ENCODE measurements around the gene DPPA3. TPM values are rescaled to one million over a fixed set of nuclear protein-coding genes. Genes with fewer than 3 reads are reported as not detected.

DPPA3 gene
- total RNA-seq, 1 donor, result not detected

DNA sequence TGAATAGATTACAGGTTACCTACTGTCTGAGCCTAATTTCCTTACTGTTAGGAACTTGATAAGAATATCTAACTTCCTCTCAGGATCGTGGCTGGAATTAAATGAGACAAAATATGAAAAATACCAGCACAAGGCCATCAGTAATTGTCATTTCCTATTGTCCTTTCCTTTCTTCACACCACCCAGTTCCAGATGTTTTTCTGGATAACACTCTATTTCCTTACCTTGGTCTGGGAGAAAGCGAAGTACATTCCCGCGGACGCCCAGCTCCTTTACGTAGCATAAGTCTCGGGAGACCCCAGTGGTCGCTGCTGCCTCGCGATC, 16.0 kb upstream of the DPPA3 start:
- H3K4me2 ChIP-seq (ENCODE audit: insufficient read depth, low read length), result no peak overlapping the region
- no peaks in the 10 kb centered on the region for H4K20me1 ChIP-seq (ENCODE audit: insufficient read depth, low read length)
- no peak overlapping the region for H2AFZ ChIP-seq (ENCODE audit: low read length)
- no peaks in the 10 kb centered on the region for H3K4me1 ChIP-seq (ENCODE audit: insufficient read depth, low read length)
- no peak overlapping the region for H3K27ac ChIP-seq (ENCODE audit: low read depth, low read length)
- H3K79me2 ChIP-seq (ENCODE audit: insufficient read depth, low read length), result no peaks in the 10 kb centered on the region
- DNase-seq (ENCODE audit: insufficient read length, low spot score, missing footprints), result no peak
- TF ChIP-seq, protein P1, sequence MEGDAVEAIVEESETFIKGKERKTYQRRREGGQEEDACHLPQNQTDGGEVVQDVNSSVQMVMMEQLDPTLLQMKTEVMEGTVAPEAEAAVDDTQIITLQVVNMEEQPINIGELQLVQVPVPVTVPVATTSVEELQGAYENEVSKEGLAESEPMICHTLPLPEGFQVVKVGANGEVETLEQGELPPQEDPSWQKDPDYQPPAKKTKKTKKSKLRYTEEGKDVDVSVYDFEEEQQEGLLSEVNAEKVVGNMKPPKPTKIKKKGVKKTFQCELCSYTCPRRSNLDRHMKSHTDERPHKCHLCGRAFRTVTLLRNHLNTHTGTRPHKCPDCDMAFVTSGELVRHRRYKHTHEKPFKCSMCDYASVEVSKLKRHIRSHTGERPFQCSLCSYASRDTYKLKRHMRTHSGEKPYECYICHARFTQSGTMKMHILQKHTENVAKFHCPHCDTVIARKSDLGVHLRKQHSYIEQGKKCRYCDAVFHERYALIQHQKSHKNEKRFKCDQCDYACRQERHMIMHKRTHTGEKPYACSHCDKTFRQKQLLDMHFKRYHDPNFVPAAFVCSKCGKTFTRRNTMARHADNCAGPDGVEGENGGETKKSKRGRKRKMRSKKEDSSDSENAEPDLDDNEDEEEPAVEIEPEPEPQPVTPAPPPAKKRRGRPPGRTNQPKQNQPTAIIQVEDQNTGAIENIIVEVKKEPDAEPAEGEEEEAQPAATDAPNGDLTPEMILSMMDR (IDR thresholded peaks at IDR 0.05; ENCODE audit: extremely low read depth, low read depth, low read length), result no peak
- no peaks in the 10 kb centered on the region for H3K9me3 ChIP-seq (ENCODE audit: low read depth, low read length)
- H3K27me3 ChIP-seq (ENCODE audit: insufficient read depth, low read length), result no peaks in the 10 kb centered on the region
- no peak overlapping the region for H3K4me3 ChIP-seq (ENCODE audit: insufficient read depth, low read length)
- no peaks in the 10 kb centered on the region for H3K36me3 ChIP-seq (ENCODE audit: insufficient read depth, low read length)

DNA sequence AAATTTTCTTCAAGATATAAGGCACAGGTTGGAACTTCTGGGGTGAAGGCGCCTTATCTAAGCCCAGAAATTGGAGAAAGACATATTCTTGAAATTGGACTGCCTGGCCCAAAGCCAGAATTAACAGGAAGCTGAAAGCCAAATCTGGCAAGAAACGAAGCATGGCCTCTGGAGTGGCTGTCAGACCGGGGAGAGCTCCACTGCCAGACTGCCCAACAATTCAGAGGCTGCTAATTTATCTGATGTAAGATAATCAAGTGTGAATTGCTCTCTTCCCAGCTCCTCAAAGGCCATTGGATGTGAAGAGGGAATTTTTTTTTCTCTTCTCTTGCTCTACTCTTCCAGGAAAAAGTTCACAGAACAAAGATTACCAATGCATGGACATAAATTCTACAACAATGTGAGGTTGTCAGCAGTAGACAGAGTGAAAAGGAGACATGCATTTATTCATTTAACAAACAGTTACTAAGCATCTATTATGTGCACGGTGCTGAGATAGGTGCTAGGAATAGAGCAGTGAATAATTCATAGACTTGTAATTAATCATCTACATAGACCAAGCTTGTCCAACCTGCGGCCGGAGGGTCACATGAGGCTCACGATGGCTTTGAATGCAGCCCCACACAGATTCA, 15.6 kb upstream of the DPPA3 start, which contains the start of gene GDF3:
GDF3 (minus strand) TSS at position 210 of the 632 bp plus-strand sequence; CDS start at position 163, 47 bp downstream.
- H3K4me3 ChIP-seq (ENCODE audit: insufficient read depth, low read length), result no peak within 1 kb of the TSS
- H3K4me2 ChIP-seq (ENCODE audit: insufficient read depth, low read length), result no peak within 1 kb of the TSS
- H3K27me3 ChIP-seq (ENCODE audit: insufficient read depth, low read length), result no peaks in the 10 kb centered on the region
- TF ChIP-seq, protein P1 (IDR thresholded peaks at IDR 0.05; ENCODE audit: extremely low read depth, low read depth, low read length), result no peak
- no peak within 1 kb of the TSS for H3K27ac ChIP-seq (ENCODE audit: low read depth, low read length)
- no peaks in the 10 kb centered on the region for H3K79me2 ChIP-seq (ENCODE audit: insufficient read depth, low read length)
- H3K9me3 ChIP-seq (ENCODE audit: low read depth, low read length), result no peaks in the 10 kb centered on the region
- H3K4me1 ChIP-seq (ENCODE audit: insufficient read depth, low read length), result no peaks in the 10 kb centered on the region
- DNase-seq (ENCODE audit: insufficient read length, low spot score, missing footprints), result no peak
- H4K20me1 ChIP-seq (ENCODE audit: insufficient read depth, low read length), result no peaks in the 10 kb centered on the region
- H2AFZ ChIP-seq (ENCODE audit: low read length), result no peak within 1 kb of the TSS
- H3K36me3 ChIP-seq (ENCODE audit: insufficient read depth, low read length), result no peaks in the 10 kb centered on the region

- Histone ChIP-seq H3K27ac (ENCODE audit: low read depth, low read length) (no peak overlapping the region), H3K79me2 (ENCODE audit: insufficient read depth, low read length) (no peaks in the 10 kb centered on the region), H2AFZ (ENCODE audit: low read length) (no peak overlapping the region), H3K4me2 (ENCODE audit: insufficient read depth, low read length) (no peak overlapping the region), H3K36me3 (ENCODE audit: insufficient read depth, low read length) (no peaks in the 10 kb centered on the region), H3K4me1 (ENCODE audit: insufficient read depth, low read length) (no peaks in the 10 kb centered on the region), H4K20me1 (ENCODE audit: insufficient read depth, low read length) (no peaks in the 10 kb centered on the region), H3K27me3 (ENCODE audit: insufficient read depth, low read length) (no peaks in the 10 kb centered on the region), H3K9me3 (ENCODE audit: low read depth, low read length) (no peaks in the 10 kb centered on the region), H3K4me3 (ENCODE audit: insufficient read depth, low read length) (no peak overlapping the region)
- DNase-seq (ENCODE audit: insufficient read length, low spot score, missing footprints), result no peak
- TF ChIP-seq, protein P1 (IDR thresholded peaks at IDR 0.05; ENCODE audit: extremely low read depth, low read depth, low read length), result no peak
Observed at GRCh38 chr12:7705846-7706245, 5.4 kb upstream of the DPPA3 start.

GRCh38 chr12:7709969-7710675, 1.1 kb upstream of the DPPA3 start:
- H3K9me3 ChIP-seq (ENCODE audit: low read depth, low read length), result no peaks in the 10 kb centered on the region
- H3K4me3 ChIP-seq (ENCODE audit: insufficient read depth, low read length), result no peak overlapping the region
- no peaks in the 10 kb centered on the region for H3K36me3 ChIP-seq (ENCODE audit: insufficient read depth, low read length)
- H3K27ac ChIP-seq (ENCODE audit: low read depth, low read length), result no peak overlapping the region
- H3K79me2 ChIP-seq (ENCODE audit: insufficient read depth, low read length), result no peaks in the 10 kb centered on the region
- no peak for DNase-seq (ENCODE audit: insufficient read length, low spot score, missing footprints)
- no peak overlapping the region for H2AFZ ChIP-seq (ENCODE audit: low read length)
- no peak overlapping the region for H3K4me2 ChIP-seq (ENCODE audit: insufficient read depth, low read length)
- no peaks in the 10 kb centered on the region for H3K4me1 ChIP-seq (ENCODE audit: insufficient read depth, low read length)
- no peaks in the 10 kb centered on the region for H3K27me3 ChIP-seq (ENCODE audit: insufficient read depth, low read length)
- TF ChIP-seq, protein P1 (IDR thresholded peaks at IDR 0.05; ENCODE audit: extremely low read depth, low read depth, low read length), result no peak
- H4K20me1 ChIP-seq (ENCODE audit: insufficient read depth, low read length), result no peaks in the 10 kb centered on the region
